ENCODE measurements around the gene IMMT. TPM values are rescaled to one million over a fixed set of nuclear protein-coding genes. Genes with fewer than 3 reads are reported as not detected.

Gene IMMT
- total and polyA plus RNA-seq, 9 of the 15 experiments (the other 6 are each of a cell fraction or from before 2014, with no cell fraction given): 119 to 294 (median 140) TPM

- TF ChIP-seq, protein P1, sequence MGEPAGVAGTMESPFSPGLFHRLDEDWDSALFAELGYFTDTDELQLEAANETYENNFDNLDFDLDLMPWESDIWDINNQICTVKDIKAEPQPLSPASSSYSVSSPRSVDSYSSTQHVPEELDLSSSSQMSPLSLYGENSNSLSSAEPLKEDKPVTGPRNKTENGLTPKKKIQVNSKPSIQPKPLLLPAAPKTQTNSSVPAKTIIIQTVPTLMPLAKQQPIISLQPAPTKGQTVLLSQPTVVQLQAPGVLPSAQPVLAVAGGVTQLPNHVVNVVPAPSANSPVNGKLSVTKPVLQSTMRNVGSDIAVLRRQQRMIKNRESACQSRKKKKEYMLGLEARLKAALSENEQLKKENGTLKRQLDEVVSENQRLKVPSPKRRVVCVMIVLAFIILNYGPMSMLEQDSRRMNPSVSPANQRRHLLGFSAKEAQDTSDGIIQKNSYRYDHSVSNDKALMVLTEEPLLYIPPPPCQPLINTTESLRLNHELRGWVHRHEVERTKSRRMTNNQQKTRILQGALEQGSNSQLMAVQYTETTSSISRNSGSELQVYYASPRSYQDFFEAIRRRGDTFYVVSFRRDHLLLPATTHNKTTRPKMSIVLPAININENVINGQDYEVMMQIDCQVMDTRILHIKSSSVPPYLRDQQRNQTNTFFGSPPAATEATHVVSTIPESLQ (CRISPR knock-in tag; IDR thresholded peaks at IDR 0.05): no peak
- TF ChIP-seq ZNF696 (CRISPR knock-in tag; conservative IDR thresholded peaks at IDR 0.05) (no peak), TCF7 (IDR thresholded peaks at IDR 0.05; ENCODE audit: borderline replicate concordance) (no peak), RB1 (IDR thresholded peaks at IDR 0.05; ENCODE audit: low read depth) (0 out of 2 replicates have a peak, but pooled peaks have one; percentile 26), ZBTB11 (CRISPR knock-in tag; IDR thresholded peaks at IDR 0.05) (no peak), GABPB2 (CRISPR knock-in tag; conservative IDR thresholded peaks at IDR 0.05) (no peak), VEZF1 (CRISPR knock-in tag; IDR thresholded peaks at IDR 0.05) (peak; percentile 81), SIN3A (IDR thresholded peaks at IDR 0.05; ENCODE audit: borderline replicate concordance in 2 of 2, control insufficient read depth in 1 of 2, low read depth in 2 of 2, low read length in 2 of 2) (peak; percentile 53 to 91; a peak in 3 of 4 replicates), CBFB (CRISPR knock-in tag; IDR thresholded peaks at IDR 0.05) (0 out of 2 replicates have a peak, but pooled peaks have one; percentile 20)
- TF ChIP-seq, protein P2, sequence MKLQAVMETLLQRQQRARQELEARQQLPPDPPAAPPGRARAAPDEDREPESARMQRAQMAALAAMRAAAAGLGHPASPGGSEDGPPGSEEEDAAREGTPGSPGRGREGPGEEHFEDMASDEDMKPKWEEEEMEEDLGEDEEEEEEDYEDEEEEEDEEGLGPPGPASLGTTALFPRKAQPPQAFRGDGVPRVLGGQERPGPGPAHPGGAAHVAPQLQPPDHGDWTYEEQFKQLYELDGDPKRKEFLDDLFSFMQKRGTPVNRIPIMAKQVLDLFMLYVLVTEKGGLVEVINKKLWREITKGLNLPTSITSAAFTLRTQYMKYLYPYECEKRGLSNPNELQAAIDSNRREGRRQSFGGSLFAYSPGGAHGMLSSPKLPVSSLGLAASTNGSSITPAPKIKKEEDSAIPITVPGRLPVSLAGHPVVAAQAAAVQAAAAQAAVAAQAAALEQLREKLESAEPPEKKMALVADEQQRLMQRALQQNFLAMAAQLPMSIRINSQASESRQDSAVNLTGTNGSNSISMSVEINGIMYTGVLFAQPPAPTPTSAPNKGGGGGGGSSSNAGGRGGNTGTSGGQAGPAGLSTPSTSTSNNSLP (IDR thresholded peaks at IDR 0.05; ENCODE audit: borderline replicate concordance, low read depth, low read length): peak; percentile 70; the same call in 1 of the 2 replicates
Observed at GRCh38 chr2:86105969-86106945, 89.0 kb downstream of the IMMT start, which contains the start of gene PTCD3 (continued).

Data from K562 (cell line).